Right atrium auricular region (tissue), 2 donors: ENCODE results near the gene UNK. TPM values are rescaled to one million over a fixed set of nuclear protein-coding genes. Genes with fewer than 3 reads are reported as not detected.

Source experiments
- DNase-seq: peaks from one replicate; pipeline ENCODE4 v3.0.0-alpha.2; 2019; ENCODE audit warnings: low spot score
- H3K27ac ChIP-seq, 2 donors: fragments of 200-600 bp; sonication (generic); 1 replicate in 1 of 2; 2 replicates in 1 of 2; pipeline ENCODE4 v1.5.1; 2016 to 2019
- H3K27me3 ChIP-seq, 2 donors: fragments of 200-600 bp; sonication (generic); one replicate each; pipeline versions ENCODE4 v1.5.1 to v1.6.0; 2017 to 2019
- H3K36me3 ChIP-seq: fragments of 200-600 bp; sonication (generic); one replicate; pipeline ENCODE4 v1.5.1; 2016
- H3K4me1 ChIP-seq, 2 donors: fragments of 200-600 bp; sonication (generic); one replicate each; pipeline versions ENCODE4 v1.5.1 to v1.6.0; 2017 to 2019
- H3K4me3 ChIP-seq, 2 donors: fragments of 200-600 bp; sonication (generic); 1 replicate in 1 of 2; 2 replicates in 1 of 2; pipeline ENCODE4 v1.5.1; 2017 to 2019; ENCODE audit warnings: mild to moderate bottlenecking in 1 of 2, moderate library complexity in 1 of 2
- H3K9me3 ChIP-seq, 2 donors: fragments of 200-600 bp; sonication (generic); one replicate each; pipeline ENCODE4 v1.5.1; 2019
- CTCF ChIP-seq, 2 donors: fragments of 200-600 bp; sonication (generic); IDR thresholded peaks; one replicate each; pipeline ENCODE4 v1.5.1; 2019; ENCODE audit warnings: antibody characterized with exemption in 2 of 2
- total RNA-seq, 2 donors: library from RNA; depleted of rRNA; stranded (reverse); fragments of >200 nt; gene quantifications; one replicate each; pipeline ENCODE4 v1.1.0, GENCODE V29; 2016

Gene UNK
- total RNA-seq, 2 donors from 2014 or later: 18.8 to 25.3 TPM

GRCh38 chr17:75778861-75779249, 5.8 kb upstream of the UNK start:
- Histone ChIP-seq H3K27me3 (no peaks in the 10 kb centered on the region), H3K4me1 (peaks cover 0 to 40% of the 10 kb centered on the region in 2 donors), H3K27ac (peak overlapping the region; percentile 96 to 99), H3K4me3 (peak overlapping the region; percentile 79 to 85), H3K36me3 (peaks cover 45% of the 10 kb centered on the region), H3K9me3 (no peaks in the 10 kb centered on the region)
- peak in 1 of 2 donors; percentile 69 for TF ChIP-seq CTCF (IDR thresholded peaks at IDR 0.05)
- DNase-seq: no peak

- Histone ChIP-seq H3K9me3 (no peaks in the 10 kb centered on the region), H3K4me1 (peaks cover 0 to 44% of the 10 kb centered on the region in 2 donors), H3K27me3 (no peaks in the 10 kb centered on the region), H3K27ac (peak overlapping the region; percentile 96 to 99), H3K4me3 (peak overlapping the region; percentile 79 to 85), H3K36me3 (peaks cover 43% of the 10 kb centered on the region)
- peak in 1 of 2 donors; percentile 48 for TF ChIP-seq CTCF (IDR thresholded peaks at IDR 0.05)
- DNase-seq: peak; percentile 99
Observed at GRCh38 chr17:75779250-75779986, 5.2 kb upstream of the UNK start.

GRCh38 chr17:75779987-75780889, 4.4 kb upstream of the UNK start:
- peaks cover 34% of the 10 kb centered on the region for H3K36me3 ChIP-seq
- TF ChIP-seq CTCF (IDR thresholded peaks at IDR 0.05): no peak
- no peaks in the 10 kb centered on the region for H3K9me3 ChIP-seq
- peaks cover 0 to 45% of the 10 kb centered on the region in 2 donors for H3K4me1 ChIP-seq
- DNase-seq: no peak
- no peak overlapping the region for H3K4me3 ChIP-seq
- peak overlapping the region in 1 of 2 donors; percentile 17 for H3K27ac ChIP-seq
- no peaks in the 10 kb centered on the region for H3K27me3 ChIP-seq

- Histone ChIP-seq H3K4me3 (no peak overlapping the region), H3K27ac (peak overlapping the region; percentile 100), H3K36me3 (peaks cover 9% of the 10 kb centered on the region), H3K9me3 (no peaks in the 10 kb centered on the region), H3K4me1 (peaks cover 0 to 41% of the 10 kb centered on the region in 2 donors), H3K27me3 (no peaks in the 10 kb centered on the region)
- DNase-seq: no peak
- TF ChIP-seq CTCF (IDR thresholded peaks at IDR 0.05): peak; percentile 59 to 73
Observed at GRCh38 chr17:75783069-75783783, 1.4 kb upstream of the UNK start.

GRCh38 chr17:75783803-75784472, 668 bp upstream of the UNK start:
- no peaks in the 10 kb centered on the region for H3K9me3 ChIP-seq
- peaks cover 2% of the 10 kb centered on the region for H3K36me3 ChIP-seq
- H3K27me3 ChIP-seq: no peaks in the 10 kb centered on the region
- no peak for TF ChIP-seq CTCF (IDR thresholded peaks at IDR 0.05)
- DNase-seq: no peak
- peak overlapping the region; percentile 24 to 71 for H3K4me3 ChIP-seq
- peak overlapping the region; percentile 100 for H3K27ac ChIP-seq
- H3K4me1 ChIP-seq: peaks cover 0 to 40% of the 10 kb centered on the region in 2 donors
